Measurements from ENCODE around the gene HOXD9.

Gene HOXD9

DNA sequence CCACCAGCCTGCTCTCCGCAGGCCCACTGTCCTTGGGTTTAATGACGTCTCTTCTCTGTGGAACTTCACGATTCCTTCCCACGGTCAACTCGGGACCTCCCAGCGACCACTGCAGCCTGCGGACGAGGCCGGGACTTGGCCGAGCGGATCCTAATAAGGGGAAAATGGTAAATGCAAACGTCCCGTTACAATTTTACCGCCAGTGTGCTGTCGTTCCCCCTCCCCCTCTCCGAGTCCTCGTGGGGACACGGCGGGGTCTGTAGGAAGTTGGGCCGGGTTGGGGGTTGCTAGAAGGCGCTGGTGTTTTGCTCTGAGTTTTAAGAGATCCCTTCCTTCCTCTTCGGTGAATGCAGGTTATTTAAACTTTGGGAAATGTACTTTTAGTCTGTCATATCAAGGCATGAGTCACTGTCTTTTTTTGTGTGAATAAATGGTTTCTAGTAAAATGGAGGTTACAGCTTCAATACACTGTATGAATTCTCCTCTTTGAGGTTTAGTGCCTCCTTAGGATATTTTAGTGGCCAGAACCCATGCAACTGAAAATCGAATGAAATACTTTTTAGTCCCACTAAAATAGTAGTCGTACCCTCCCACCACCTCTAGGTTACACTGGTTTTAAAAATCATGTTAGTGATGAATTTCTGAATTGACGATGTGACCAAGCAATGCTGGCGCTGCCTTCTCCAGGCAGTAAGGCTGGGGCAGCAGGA lies 13.2 kb upstream of the HOXD9 start:
- H3K36me3 ChIP-seq: no peaks in the 10 kb centered on the region
- H3K27me3 ChIP-seq: peaks cover 100% of the 10 kb centered on the region
- no peak overlapping the region for H3K27ac ChIP-seq
- peaks cover 9 to 20% of the 10 kb centered on the region in 2 experiments for H3K4me1 ChIP-seq (ENCODE audit: control insufficient read depth in 1 of 2, insufficient read depth in 1 of 2, low read depth in 1 of 2, low read length in 1 of 2)
- no peaks in the 10 kb centered on the region for H3K9me3 ChIP-seq
- no peak for TF ChIP-seq CTCF (IDR thresholded peaks at IDR 0.05)
- no peak overlapping the region for H3K4me3 ChIP-seq (ENCODE audit: low read depth in 1 of 2, low read length in 1 of 2)

DNA sequence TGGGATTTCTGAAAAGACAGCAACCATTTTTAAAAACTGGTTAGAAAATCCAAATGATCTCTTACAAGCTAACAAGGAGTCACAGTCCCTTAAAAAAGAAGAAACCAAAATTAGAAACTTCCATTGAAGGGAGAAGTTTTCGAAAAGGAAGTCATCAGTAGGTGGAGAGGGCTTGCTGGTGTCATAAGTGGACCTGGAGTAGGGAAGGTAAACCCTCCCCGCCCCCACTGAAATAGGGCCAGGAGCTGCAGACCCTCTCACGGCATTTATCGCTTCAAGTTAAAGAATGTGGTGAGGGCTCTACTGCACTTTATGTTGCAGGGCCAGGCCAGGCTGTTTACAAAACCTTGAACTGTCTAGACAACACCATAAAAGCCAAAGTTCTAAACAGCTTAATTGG lies 12.6 kb upstream of the HOXD9 start:
- no peaks in the 10 kb centered on the region for H3K9me3 ChIP-seq
- peaks cover 9 to 14% of the 10 kb centered on the region in 2 experiments for H3K4me1 ChIP-seq (ENCODE audit: control insufficient read depth in 1 of 2, insufficient read depth in 1 of 2, low read depth in 1 of 2, low read length in 1 of 2)
- no peak for TF ChIP-seq CTCF (IDR thresholded peaks at IDR 0.05)
- no peak overlapping the region for H3K27ac ChIP-seq
- no peak overlapping the region for H3K4me3 ChIP-seq (ENCODE audit: low read depth in 1 of 2, low read length in 1 of 2)
- H3K27me3 ChIP-seq: peaks cover 100% of the 10 kb centered on the region
- H3K36me3 ChIP-seq: no peaks in the 10 kb centered on the region

GRCh38 chr2:176110415-176111308 lies 11.9 kb upstream of the HOXD9 start:
- H3K4me3 ChIP-seq (ENCODE audit: low read depth in 1 of 2, low read length in 1 of 2): no peak overlapping the region
- H3K9me3 ChIP-seq: no peaks in the 10 kb centered on the region
- H3K27me3 ChIP-seq: peaks cover 100% of the 10 kb centered on the region
- H3K4me1 ChIP-seq (ENCODE audit: control insufficient read depth in 1 of 2, insufficient read depth in 1 of 2, low read depth in 1 of 2, low read length in 1 of 2): peaks cover 9 to 14% of the 10 kb centered on the region in 2 experiments
- no peaks in the 10 kb centered on the region for H3K36me3 ChIP-seq
- TF ChIP-seq CTCF (IDR thresholded peaks at IDR 0.05): no peak
- no peak overlapping the region for H3K27ac ChIP-seq

GRCh38 chr2:176111309-176111663 lies 11.2 kb upstream of the HOXD9 start:
- H3K4me3 ChIP-seq (ENCODE audit: low read depth in 1 of 2, low read length in 1 of 2): no peak overlapping the region
- H3K27ac ChIP-seq: no peak overlapping the region
- peaks cover 100% of the 10 kb centered on the region for H3K27me3 ChIP-seq
- H3K36me3 ChIP-seq: no peaks in the 10 kb centered on the region
- peaks cover 9 to 14% of the 10 kb centered on the region in 2 experiments for H3K4me1 ChIP-seq (ENCODE audit: control insufficient read depth in 1 of 2, insufficient read depth in 1 of 2, low read depth in 1 of 2, low read length in 1 of 2)
- H3K9me3 ChIP-seq: no peaks in the 10 kb centered on the region
- no peak for TF ChIP-seq CTCF (IDR thresholded peaks at IDR 0.05)

DNA sequence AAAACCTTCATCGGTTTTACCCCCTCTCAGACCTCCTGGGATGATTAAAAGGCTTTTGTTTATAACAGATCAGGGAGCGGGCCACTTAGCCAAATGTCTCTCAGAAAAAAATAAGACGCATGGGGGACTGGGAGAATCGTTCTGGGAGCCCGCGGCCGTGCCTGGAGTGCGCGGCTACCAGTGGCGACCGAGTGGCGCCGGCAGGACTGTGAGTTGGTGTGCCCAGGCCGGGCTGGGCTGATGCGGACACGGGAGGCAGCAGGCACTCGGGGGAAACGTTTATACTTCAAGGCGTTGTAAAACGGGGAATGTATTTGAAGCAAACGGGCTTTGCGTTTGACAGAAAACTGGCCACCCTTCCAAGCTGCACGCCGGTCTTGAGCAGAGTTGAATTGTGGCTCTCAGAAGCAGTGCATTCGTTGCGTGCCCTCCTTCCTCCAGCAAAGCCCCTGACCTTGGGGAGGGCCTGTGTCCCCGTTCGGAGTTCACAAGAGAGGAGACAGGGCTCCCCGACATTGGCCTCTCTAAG lies 10.6 kb upstream of the HOXD9 start:
- Histone ChIP-seq H3K4me1 (ENCODE audit: control insufficient read depth in 1 of 2, insufficient read depth in 1 of 2, low read depth in 1 of 2, low read length in 1 of 2) (peaks cover 4 to 8% of the 10 kb centered on the region in 2 experiments), H3K9me3 (no peaks in the 10 kb centered on the region), H3K4me3 (ENCODE audit: low read depth in 1 of 2, low read length in 1 of 2) (no peak overlapping the region)

More for the DNA sequence above, 10.6 kb upstream of the HOXD9 start:
- Histone ChIP-seq H3K27me3 (peaks cover 100% of the 10 kb centered on the region), H3K36me3 (no peaks in the 10 kb centered on the region), H3K27ac (no peak overlapping the region)
- no peak for TF ChIP-seq CTCF (IDR thresholded peaks at IDR 0.05)

All from neutrophil (primary cell).